HEK293 (cell line): ENCODE data around the gene SERTAD2.

ENCODE experiments used
- CTCF ChIA-PET: fragments of 350-600 bp; formaldehyde crosslinking; extraction: SDS; loops from one replicate; lab custom pipeline; 2021; ENCODE audit warnings: antibody characterized with exemption; lab: Yijun Ruan, JAX
- POLR2A ChIA-PET: fragments of 300-600 bp; formaldehyde crosslinking; extraction: SDS; loops from one replicate; lab custom pipeline; 2020; ENCODE audit warnings: antibody characterized with exemption, inconsistent platforms; lab: Yijun Ruan, JAX
- H3K27ac ChIP-seq: fragments of 200-500 bp; sonication (Bioruptor generic); 2 replicates; pipeline ENCODE4 v1.5.1; 2014; ENCODE audit warnings: low read depth, low read length, control low read depth, inconsistent platforms; ENCODE audit errors: extremely low read depth
- H3K36me3 ChIP-seq, 2 experiments: fragments of 200-500 bp in 1 of 2; sonication (Bioruptor generic) in 1 of 2; 1 replicate in 1 of 2; 2 replicates in 1 of 2; pipeline ENCODE4 v1.5.1; 2014 to 2017; ENCODE audit warnings: inconsistent platforms in 2 of 2, low read length in 2 of 2; ENCODE audit not compliant: control insufficient read depth in 2 of 2, insufficient read depth in 1 of 2
- H3K4me1 ChIP-seq: fragments of 200-500 bp; sonication (Bioruptor generic); 2 replicates; pipeline ENCODE4 v1.5.1; 2014; ENCODE audit warnings: mild to moderate bottlenecking, low read length, inconsistent platforms; ENCODE audit not compliant: control insufficient read depth, insufficient read depth
- H3K4me3 ChIP-seq: 2 replicates; pipeline ENCODE4 v1.5.1; 2011; ENCODE audit warnings: low read depth, mild to moderate bottlenecking, control low read depth, low read length, moderate library complexity
- H3K9me3 ChIP-seq: fragments of 200-500 bp; sonication (Bioruptor generic); 2 replicates; pipeline ENCODE4 v1.5.1; 2014; ENCODE audit warnings: low read depth, low read length, inconsistent platforms; ENCODE audit not compliant: control insufficient read depth, insufficient read depth
- ATF2 ChIP-seq: fragments of 450-650 bp; formaldehyde crosslinking; IDR thresholded peaks from 2 replicates; pipeline ENCODE4 v1.5.1; 2016; ENCODE audit warnings: missing biosample characterization, missing genetic modification characterization, low read depth
- HOXC10 ChIP-seq: sonication (generic); formaldehyde crosslinking; IDR thresholded peaks from 2 replicates; pipeline ENCODE4 v1.8.1; 2023; ENCODE audit warnings: mild to moderate bottlenecking, missing genetic modification reagents
- KLF1 ChIP-seq: fragments of 450-650 bp; formaldehyde crosslinking; IDR thresholded peaks from 2 replicates; pipeline ENCODE4 v1.5.1; 2016; ENCODE audit warnings: missing biosample characterization, missing genetic modification characterization
- ZBTB17 ChIP-seq: fragments of 450-650 bp; formaldehyde crosslinking; IDR thresholded peaks from 2 replicates; pipeline ENCODE4 v1.5.1; 2016; ENCODE audit warnings: missing biosample characterization, missing genetic modification characterization
- ZBTB26 ChIP-seq: fragments of 450-650 bp; formaldehyde crosslinking; optimal IDR thresholded peaks from 2 replicates; pipeline ENCODE3; 2016; ENCODE audit warnings: missing biosample characterization, mild to moderate bottlenecking, missing genetic modification characterization
- ZFP3 ChIP-seq: fragments of 450-650 bp; formaldehyde crosslinking; IDR thresholded peaks from 2 replicates; pipeline ENCODE4 v1.5.1; 2016; ENCODE audit warnings: low read depth, missing biosample characterization, missing genetic modification characterization
- ZIC2 ChIP-seq: fragments of 450-650 bp; formaldehyde crosslinking; IDR thresholded peaks from 2 replicates; pipeline ENCODE4 v1.5.1; 2016; ENCODE audit warnings: missing biosample characterization, missing genetic modification characterization
- ZNF114 ChIP-seq: fragments of 450-650 bp; formaldehyde crosslinking; IDR thresholded peaks from 2 replicates; pipeline ENCODE4 v1.5.0; 2017; ENCODE audit warnings: missing biosample characterization, missing genetic modification characterization
- ZNF140 ChIP-seq: fragments of 450-650 bp; formaldehyde crosslinking; IDR thresholded peaks from 2 replicates; pipeline ENCODE4 v1.5.1; 2016; ENCODE audit warnings: missing biosample characterization, missing genetic modification characterization
- ZNF184 ChIP-seq: fragments of 450-650 bp; IDR thresholded peaks from 2 replicates; pipeline ENCODE4 v1.5.1; 2018; ENCODE audit warnings: missing biosample characterization, mild to moderate bottlenecking, missing genetic modification characterization
- ZNF239 ChIP-seq: fragments of 450-650 bp; formaldehyde crosslinking; IDR thresholded peaks from 2 replicates; pipeline ENCODE4 v1.5.1; 2016; ENCODE audit warnings: missing biosample characterization, missing genetic modification characterization
- ZNF24 ChIP-seq: fragments of 450-650 bp; formaldehyde crosslinking; IDR thresholded peaks from 2 replicates; pipeline ENCODE4 v1.5.1; 2016; ENCODE audit warnings: missing biosample characterization, missing genetic modification characterization
- ZNF248 ChIP-seq: fragments of 450-650 bp; formaldehyde crosslinking; IDR thresholded peaks from 2 replicates; pipeline ENCODE4 v1.5.1; 2017; ENCODE audit warnings: missing biosample characterization, missing genetic modification characterization
- ZNF341 ChIP-seq: fragments of 450-650 bp; formaldehyde crosslinking; IDR thresholded peaks from 2 replicates; pipeline ENCODE4; 2016; ENCODE audit warnings: low read depth, missing biosample characterization, missing genetic modification characterization
- ZNF423 ChIP-seq: fragments of 450-650 bp; formaldehyde crosslinking; IDR thresholded peaks from 2 replicates; pipeline ENCODE4 v1.5.1; 2016; ENCODE audit warnings: missing biosample characterization, missing genetic modification characterization
- ZNF530 ChIP-seq: fragments of 450-650 bp; formaldehyde crosslinking; IDR thresholded peaks from 2 replicates; pipeline ENCODE4 v1.5.1; 2016; ENCODE audit warnings: low read depth, missing biosample characterization, missing genetic modification characterization
- ZNF549 ChIP-seq: fragments of 450-650 bp; IDR thresholded peaks from 2 replicates; pipeline ENCODE4 v1.5.1; 2018; ENCODE audit warnings: missing biosample characterization, missing genetic modification characterization, mild to moderate bottlenecking, inconsistent platforms, moderate library complexity
- ZNF639 ChIP-seq: fragments of 450-650 bp; formaldehyde crosslinking; IDR thresholded peaks from 2 replicates; pipeline ENCODE4 v1.5.1; 2016; ENCODE audit warnings: missing biosample characterization, missing genetic modification characterization
- ZNF658 ChIP-seq: fragments of 450-650 bp; formaldehyde crosslinking; IDR thresholded peaks from 2 replicates; pipeline ENCODE4; 2016; ENCODE audit warnings: missing biosample characterization, missing genetic modification characterization
- ZNF677 ChIP-seq: fragments of 450-650 bp; IDR thresholded peaks from 2 replicates; pipeline ENCODE4 v1.5.0; 2018; ENCODE audit warnings: missing biosample characterization, mild to moderate bottlenecking, missing genetic modification characterization, moderate library complexity
- ZXDB ChIP-seq: fragments of 450-650 bp; formaldehyde crosslinking; IDR thresholded peaks from 2 replicates; pipeline ENCODE4 v1.5.1; 2016; ENCODE audit warnings: missing biosample characterization, missing genetic modification characterization
- TF ChIP-seq, protein P1 (sequence below): sonication (generic); formaldehyde crosslinking; IDR thresholded peaks from 2 replicates; pipeline ENCODE4 v1.8.1; 2022; ENCODE audit warnings: mild to moderate bottlenecking, moderate library complexity, missing genetic modification reagents
- TF ChIP-seq, protein P2 (sequence below): fragments of 450-650 bp; formaldehyde crosslinking; IDR thresholded peaks from 2 replicates; pipeline ENCODE4 v1.5.1; 2016; ENCODE audit warnings: missing biosample characterization, missing genetic modification characterization
- TF ChIP-seq, protein P3 (sequence below): fragments of 450-650 bp; formaldehyde crosslinking; IDR thresholded peaks from 2 replicates; pipeline ENCODE4 v1.5.1; 2017; ENCODE audit warnings: missing biosample characterization, missing genetic modification characterization
- TF ChIP-seq, protein P4 (sequence below): fragments of 450-650 bp; formaldehyde crosslinking; conservative IDR thresholded peaks from 2 replicates; pipeline ENCODE4 v1.5.1; 2016; ENCODE audit warnings: low read depth, missing biosample characterization, missing genetic modification characterization

Gene SERTAD2

GRCh38 chr2:64669288-64669687 lies 15.6 kb upstream of the SERTAD2 start:
- POLR2A ChIA-PET, result no interaction called here
- Histone ChIP-seq H3K4me1 (peaks cover 10% of the 10 kb centered on the region), H3K9me3 (no peaks in the 10 kb centered on the region), H3K36me3 (no peaks in the 10 kb centered on the region), H3K4me3 (no peak overlapping the region), H3K27ac (no peak overlapping the region)
- CTCF ChIA-PET, result no interaction called here
- no peak for TF ChIP-seq ZNF239 (tag by site-specific recombination)
- TF ChIP-seq HOXC10, result no peak
- TF ChIP-seq ZFP3 (tag by site-specific recombination), result no peak
- TF ChIP-seq, protein P1, sequence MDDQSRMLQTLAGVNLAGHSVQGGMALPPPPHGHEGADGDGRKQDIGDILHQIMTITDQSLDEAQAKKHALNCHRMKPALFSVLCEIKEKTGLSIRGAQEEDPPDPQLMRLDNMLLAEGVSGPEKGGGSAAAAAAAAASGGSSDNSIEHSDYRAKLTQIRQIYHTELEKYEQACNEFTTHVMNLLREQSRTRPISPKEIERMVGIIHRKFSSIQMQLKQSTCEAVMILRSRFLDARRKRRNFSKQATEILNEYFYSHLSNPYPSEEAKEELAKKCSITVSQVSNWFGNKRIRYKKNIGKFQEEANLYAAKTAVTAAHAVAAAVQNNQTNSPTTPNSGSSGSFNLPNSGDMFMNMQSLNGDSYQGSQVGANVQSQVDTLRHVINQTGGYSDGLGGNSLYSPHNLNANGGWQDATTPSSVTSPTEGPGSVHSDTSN (CRISPR knock-in tag), result no peak
- no peak for TF ChIP-seq ZNF184 (tag by site-specific recombination)
- TF ChIP-seq ZNF341, result no peak
- TF ChIP-seq ZNF677 (tag by site-specific recombination), result no peak
- TF ChIP-seq KLF1, result no peak
- no peak for TF ChIP-seq ZNF530 (tag by site-specific recombination)
- no peak for TF ChIP-seq ATF2 (tag by site-specific recombination)
- TF ChIP-seq ZXDB (tag by site-specific recombination), result no peak
- no peak for TF ChIP-seq ZNF140 (tag by site-specific recombination)
- no peak for TF ChIP-seq ZNF24 (tag by site-specific recombination)
- TF ChIP-seq ZNF114, result no peak
- TF ChIP-seq ZIC2 (tag by site-specific recombination), result no peak
- TF ChIP-seq, protein P2, sequence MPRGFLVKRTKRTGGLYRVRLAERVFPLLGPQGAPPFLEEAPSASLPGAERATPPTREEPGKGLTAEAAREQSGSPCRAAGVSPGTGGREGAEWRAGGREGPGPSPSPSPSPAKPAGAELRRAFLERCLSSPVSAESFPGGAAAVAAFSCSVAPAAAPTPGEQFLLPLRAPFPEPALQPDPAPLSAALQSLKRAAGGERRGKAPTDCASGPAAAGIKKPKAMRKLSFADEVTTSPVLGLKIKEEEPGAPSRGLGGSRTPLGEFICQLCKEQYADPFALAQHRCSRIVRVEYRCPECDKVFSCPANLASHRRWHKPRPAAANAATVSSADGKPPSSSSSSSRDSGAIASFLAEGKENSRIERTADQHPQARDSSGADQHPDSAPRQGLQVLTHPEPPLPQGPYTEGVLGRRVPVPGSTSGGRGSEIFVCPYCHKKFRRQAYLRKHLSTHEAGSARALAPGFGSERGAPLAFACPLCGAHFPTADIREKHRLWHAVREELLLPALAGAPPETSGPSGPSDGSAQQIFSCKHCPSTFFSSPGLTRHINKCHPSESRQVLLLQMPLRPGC, result no peak
- TF ChIP-seq ZNF639 (tag by site-specific recombination), result no peak
- TF ChIP-seq ZNF248 (tag by site-specific recombination), result no peak
- TF ChIP-seq ZNF549, result no peak
- TF ChIP-seq ZBTB26, result no peak

- TF ChIP-seq, protein P3, sequence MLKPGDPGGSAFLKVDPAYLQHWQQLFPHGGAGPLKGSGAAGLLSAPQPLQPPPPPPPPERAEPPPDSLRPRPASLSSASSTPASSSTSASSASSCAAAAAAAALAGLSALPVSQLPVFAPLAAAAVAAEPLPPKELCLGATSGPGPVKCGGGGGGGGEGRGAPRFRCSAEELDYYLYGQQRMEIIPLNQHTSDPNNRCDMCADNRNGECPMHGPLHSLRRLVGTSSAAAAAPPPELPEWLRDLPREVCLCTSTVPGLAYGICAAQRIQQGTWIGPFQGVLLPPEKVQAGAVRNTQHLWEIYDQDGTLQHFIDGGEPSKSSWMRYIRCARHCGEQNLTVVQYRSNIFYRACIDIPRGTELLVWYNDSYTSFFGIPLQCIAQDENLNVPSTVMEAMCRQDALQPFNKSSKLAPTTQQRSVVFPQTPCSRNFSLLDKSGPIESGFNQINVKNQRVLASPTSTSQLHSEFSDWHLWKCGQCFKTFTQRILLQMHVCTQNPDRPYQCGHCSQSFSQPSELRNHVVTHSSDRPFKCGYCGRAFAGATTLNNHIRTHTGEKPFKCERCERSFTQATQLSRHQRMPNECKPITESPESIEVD (tag by site-specific recombination), result no peak
- TF ChIP-seq, protein P4, sequence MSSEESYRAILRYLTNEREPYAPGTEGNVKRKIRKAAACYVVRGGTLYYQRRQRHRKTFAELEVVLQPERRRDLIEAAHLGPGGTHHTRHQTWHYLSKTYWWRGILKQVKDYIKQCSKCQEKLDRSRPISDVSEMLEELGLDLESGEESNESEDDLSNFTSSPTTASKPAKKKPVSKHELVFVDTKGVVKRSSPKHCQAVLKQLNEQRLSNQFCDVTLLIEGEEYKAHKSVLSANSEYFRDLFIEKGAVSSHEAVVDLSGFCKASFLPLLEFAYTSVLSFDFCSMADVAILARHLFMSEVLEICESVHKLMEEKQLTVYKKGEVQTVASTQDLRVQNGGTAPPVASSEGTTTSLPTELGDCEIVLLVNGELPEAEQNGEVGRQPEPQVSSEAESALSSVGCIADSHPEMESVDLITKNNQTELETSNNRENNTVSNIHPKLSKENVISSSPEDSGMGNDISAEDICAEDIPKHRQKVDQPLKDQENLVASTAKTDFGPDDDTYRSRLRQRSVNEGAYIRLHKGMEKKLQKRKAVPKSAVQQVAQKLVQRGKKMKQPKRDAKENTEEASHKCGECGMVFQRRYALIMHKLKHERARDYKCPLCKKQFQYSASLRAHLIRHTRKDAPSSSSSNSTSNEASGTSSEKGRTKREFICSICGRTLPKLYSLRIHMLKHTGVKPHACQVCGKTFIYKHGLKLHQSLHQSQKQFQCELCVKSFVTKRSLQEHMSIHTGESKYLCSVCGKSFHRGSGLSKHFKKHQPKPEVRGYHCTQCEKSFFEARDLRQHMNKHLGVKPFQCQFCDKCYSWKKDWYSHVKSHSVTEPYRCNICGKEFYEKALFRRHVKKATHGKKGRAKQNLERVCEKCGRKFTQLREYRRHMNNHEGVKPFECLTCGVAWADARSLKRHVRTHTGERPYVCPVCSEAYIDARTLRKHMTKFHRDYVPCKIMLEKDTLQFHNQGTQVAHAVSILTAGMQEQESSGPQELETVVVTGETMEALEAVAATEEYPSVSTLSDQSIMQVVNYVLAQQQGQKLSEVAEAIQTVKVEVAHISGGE (tag by site-specific recombination), result no peak
- TF ChIP-seq ZNF423 (tag by site-specific recombination), result no peak
- TF ChIP-seq ZBTB17, result 0 out of 2 replicates have a peak, but pooled peaks have one; percentile 11
- TF ChIP-seq ZNF658 (tag by site-specific recombination), result no peak
- no peak overlapping the region for H3K27ac ChIP-seq
- ChIA-PET POLR2A (no interaction called here), CTCF (interaction anchor here (1.0 kb wide), 1 partner anchor 13 kb away, joined by 3 read pairs; no protein-coding TSS in a partner anchor)
- no peak overlapping the region for H3K4me3 ChIP-seq
- H3K9me3 ChIP-seq, result no peaks in the 10 kb centered on the region
- H3K4me1 ChIP-seq, result peaks cover 10% of the 10 kb centered on the region
- H3K36me3 ChIP-seq, result no peaks in the 10 kb centered on the region
These were observed 14.8 kb upstream of the SERTAD2 start for GRCh38 chr2:64668542-64668941.
